NB4 (cell line): Measurements from ENCODE around the gene ARHGEF38.

ENCODE experiments used
- DNase-seq: peaks from one replicate; pipeline ENCODE4 v3.0.0; 2010; ENCODE audit warnings: low read depth
- H3K4me3 ChIP-seq: one replicate; pipeline ENCODE4 v1.5.1; 2011; ENCODE audit warnings: mild to moderate bottlenecking, low read depth, low read length, moderate library complexity
- MYC ChIP-seq: IDR thresholded peaks from 2 replicates; pipeline ENCODE4 v1.6.1; 2011; ENCODE audit warnings: low read depth, low read length
- POLR2A ChIP-seq: IDR thresholded peaks from 2 replicates; pipeline ENCODE4 v1.6.1; 2011; ENCODE audit warnings: mild to moderate bottlenecking; ENCODE audit not compliant: insufficient read length; ENCODE audit errors: extremely low read depth
- TF ChIP-seq, protein P1 (sequence below): IDR thresholded peaks from one replicate; pipeline ENCODE4 v1.5.1; 2012; ENCODE audit warnings: low read depth, low read length
- TF ChIP-seq, protein P2 (sequence below): IDR thresholded peaks from 2 replicates; pipeline ENCODE4 v1.6.1; 2011; ENCODE audit warnings: low read depth, low read length

ARHGEF38 gene

DNA sequence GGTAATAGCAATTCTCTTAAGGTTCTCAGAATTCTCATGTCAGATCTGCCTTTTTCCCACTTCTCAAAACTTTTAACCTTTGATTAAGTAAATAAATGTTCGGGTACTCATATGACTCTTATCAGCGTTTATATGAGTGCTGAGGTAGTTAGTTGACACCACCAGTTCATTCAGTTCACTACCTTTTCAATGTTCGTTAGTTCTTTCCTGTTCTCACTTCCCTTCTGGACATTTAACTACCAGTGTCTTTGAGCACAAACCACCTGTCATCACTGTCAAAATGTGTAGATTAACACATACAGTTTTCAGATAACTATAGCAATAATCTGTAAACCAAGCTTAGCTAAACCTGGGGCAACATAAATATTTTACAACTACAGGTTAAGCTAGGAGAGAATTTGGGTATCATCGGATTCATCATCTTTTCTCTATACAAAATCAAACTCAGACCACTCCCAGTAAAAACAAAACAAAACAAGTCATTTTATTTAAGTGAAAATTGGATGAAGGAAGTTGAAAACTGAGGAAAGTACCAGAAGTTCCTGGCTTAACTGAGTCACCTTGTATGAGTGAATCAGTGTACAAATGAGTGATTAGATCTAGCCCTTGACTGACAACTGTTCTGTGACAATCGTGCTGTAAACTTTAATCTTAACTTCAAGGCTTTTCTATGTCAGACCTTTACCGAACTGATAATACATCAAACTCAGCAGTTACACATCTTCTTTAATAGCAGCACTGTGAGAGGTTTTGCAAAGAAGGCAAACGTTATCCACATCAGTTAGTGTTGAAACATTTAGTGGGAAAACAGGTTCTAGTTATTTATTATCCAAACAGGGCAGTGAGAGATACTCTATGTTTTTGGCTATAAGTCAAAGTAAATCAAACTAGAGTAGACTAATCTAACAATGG lies 41.9 kb downstream of the ARHGEF38 start:
- no peak for DNase-seq
- TF ChIP-seq, protein P1, sequence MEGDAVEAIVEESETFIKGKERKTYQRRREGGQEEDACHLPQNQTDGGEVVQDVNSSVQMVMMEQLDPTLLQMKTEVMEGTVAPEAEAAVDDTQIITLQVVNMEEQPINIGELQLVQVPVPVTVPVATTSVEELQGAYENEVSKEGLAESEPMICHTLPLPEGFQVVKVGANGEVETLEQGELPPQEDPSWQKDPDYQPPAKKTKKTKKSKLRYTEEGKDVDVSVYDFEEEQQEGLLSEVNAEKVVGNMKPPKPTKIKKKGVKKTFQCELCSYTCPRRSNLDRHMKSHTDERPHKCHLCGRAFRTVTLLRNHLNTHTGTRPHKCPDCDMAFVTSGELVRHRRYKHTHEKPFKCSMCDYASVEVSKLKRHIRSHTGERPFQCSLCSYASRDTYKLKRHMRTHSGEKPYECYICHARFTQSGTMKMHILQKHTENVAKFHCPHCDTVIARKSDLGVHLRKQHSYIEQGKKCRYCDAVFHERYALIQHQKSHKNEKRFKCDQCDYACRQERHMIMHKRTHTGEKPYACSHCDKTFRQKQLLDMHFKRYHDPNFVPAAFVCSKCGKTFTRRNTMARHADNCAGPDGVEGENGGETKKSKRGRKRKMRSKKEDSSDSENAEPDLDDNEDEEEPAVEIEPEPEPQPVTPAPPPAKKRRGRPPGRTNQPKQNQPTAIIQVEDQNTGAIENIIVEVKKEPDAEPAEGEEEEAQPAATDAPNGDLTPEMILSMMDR, result no peak
- TF ChIP-seq, protein P2, sequence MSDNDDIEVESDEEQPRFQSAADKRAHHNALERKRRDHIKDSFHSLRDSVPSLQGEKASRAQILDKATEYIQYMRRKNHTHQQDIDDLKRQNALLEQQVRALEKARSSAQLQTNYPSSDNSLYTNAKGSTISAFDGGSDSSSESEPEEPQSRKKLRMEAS, result no peak
- TF ChIP-seq POLR2A, result no peak
- TF ChIP-seq MYC, result no peak
- H3K4me3 ChIP-seq, result no peak overlapping the region

DNA sequence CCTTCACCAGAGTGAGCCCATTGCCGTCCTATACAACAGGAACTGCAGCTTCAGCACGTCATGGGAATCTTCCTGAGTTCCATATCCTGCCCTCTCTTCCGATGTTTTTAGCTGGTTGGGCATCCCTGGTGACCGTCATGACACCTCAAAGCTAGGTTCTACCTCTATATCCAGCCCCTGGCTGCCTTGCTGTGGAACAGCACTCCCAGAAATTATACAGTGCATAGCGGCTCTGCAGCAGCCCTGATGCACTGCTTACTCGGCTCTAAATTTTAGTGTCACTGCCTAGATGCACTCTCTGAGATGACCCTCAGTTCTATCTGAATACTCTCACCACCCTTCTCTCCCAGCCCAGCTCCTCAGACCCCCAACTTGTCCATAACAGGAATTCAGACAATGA lies 44.3 kb downstream of the ARHGEF38 start:
- no peak overlapping the region for H3K4me3 ChIP-seq
- TF ChIP-seq MYC (no peak), POLR2A (no peak)
- TF ChIP-seq, protein P2, result no peak
- no peak for DNase-seq

DNA sequence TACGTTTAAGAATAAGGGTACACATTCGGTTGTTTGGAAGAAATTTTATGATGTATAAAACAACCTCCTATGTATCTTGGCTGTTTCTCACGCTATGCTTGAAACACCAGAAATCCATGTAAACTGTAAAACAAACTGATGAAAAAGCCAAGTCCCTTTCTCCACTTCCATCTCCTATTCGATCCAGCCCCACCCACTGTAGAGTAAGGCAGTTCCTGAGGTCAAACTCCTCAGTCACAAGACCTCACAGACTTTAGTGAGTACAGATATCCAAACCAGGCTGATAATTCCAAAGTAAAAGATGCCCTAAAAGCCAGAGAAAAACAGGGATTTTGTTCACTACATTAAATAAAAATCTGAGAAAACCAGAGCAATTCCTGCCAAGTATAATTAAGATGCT lies 45.6 kb downstream of the ARHGEF38 start:
- DNase-seq, result no peak
- no peak for TF ChIP-seq POLR2A
- TF ChIP-seq, protein P1, result no peak
- TF ChIP-seq MYC, result no peak
- H3K4me3 ChIP-seq, result no peak overlapping the region

DNA sequence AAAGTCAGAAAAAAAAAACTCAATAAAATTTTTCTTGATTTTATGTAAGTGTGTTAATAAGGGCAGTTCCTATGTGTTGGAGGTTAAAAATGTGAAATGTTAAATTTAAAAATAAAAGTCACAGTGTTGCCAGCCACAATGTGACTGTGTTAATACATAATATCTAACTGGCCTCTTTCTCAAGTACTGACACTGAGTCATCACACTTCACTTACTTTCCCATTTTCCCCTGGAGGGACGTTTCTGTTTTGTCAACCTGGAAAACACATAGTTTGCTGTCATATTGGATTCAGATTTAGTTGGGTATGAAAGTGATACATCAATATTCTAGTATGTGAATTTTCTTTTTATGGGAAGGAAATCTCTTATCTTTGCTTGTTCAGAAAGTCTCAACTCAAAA lies 46.4 kb downstream of the ARHGEF38 start:
- no peak for TF ChIP-seq POLR2A
- H3K4me3 ChIP-seq, result no peak overlapping the region
- no peak for DNase-seq

DNA sequence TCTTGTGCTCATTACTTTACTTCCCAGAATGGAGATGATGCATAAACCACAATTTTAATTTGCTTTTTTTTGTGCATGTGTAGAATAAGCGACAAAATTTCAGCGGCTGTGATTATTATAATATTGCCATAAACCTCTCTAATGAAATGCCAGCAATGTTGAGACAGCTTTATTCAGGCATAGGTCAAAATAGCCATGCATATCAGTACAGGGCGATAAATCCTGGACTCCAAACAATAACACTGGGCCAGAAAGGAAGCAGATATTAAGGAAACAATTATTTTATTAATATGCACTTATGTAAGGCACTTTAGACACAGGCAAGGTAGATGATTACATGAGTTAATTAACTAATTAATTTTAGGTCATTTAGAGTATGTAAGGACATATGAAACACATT lies 47.1 kb downstream of the ARHGEF38 start:
- TF ChIP-seq, protein P2, result no peak
- no peak for TF ChIP-seq POLR2A
- no peak for TF ChIP-seq MYC
- TF ChIP-seq, protein P1, result no peak
- no peak overlapping the region for H3K4me3 ChIP-seq
- DNase-seq, result no peak

DNA sequence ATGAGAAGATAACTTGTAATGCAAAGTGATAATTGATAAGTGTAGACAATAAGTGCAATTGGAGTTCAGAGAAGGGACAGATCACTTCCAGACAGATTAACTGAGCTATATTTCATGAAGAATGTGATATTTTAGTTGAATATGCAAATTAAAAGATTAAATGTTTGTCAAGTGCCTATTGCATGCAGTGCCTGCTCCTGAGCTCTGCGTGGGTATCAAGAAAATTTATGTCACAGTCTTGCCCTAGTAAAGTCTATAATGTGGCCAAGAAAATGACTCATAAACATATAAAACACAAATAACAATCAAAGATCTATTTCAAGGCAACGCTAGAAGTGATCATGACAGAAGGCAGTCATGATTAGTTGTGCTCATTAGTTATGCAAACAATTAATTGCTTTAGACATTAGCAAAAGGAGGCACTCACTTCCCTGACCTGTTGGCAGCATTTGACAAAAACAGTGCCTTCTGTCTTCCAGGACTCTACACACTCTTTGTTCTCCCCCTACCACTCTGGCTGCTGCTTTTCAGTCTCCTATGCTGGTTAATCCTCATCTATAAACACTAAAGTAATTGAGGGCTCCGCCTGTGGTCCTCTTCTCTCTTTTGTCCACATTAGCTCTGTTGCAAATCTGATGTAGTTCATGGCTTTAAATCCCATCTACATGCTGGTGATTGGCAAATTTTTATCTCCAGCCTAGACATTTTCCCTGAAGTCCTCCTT lies 47.7 kb downstream of the ARHGEF38 start:
- no peak for DNase-seq
- H3K4me3 ChIP-seq, result no peak overlapping the region
- TF ChIP-seq, protein P2, result no peak
- TF ChIP-seq MYC, result no peak
- TF ChIP-seq, protein P1, result no peak
- no peak for TF ChIP-seq POLR2A
